K562 (cell line): Measurements from ENCODE around the gene ERBB4. TPM values are rescaled to one million over a fixed set of nuclear protein-coding genes. Genes with fewer than 3 reads are reported as not detected.

Experiments used
- ATAC-seq: fragments of 200-7000 bp; cut with Tn5 transposase; 3 replicates; pipeline ENCODE4 v1.9.1; 2020; ENCODE audit warnings: moderate library complexity
- BruUV-seq: library from RNA; stranded (reverse); fragments of 400-500 nt; replicated peaks from 2 replicates; lab custom pipeline; 2021; lab: Mats Ljungman, UMichigan
- CTCF ChIA-PET: fragments of 300-600 bp; formaldehyde crosslinking; extraction: SDS; loops from one replicate; lab custom pipeline; 2021; ENCODE audit warnings: low intra/inter-chr PET ratio; lab: Yijun Ruan, JAX
- POLR2A ChIA-PET: fragments of 300-600, 350-650 bp; sonication (Branson Sonifier 250); formaldehyde crosslinking; extraction: SDS; loops from one replicate; lab custom pipeline; 2021; ENCODE audit warnings: antibody characterized with exemption, inconsistent platforms; lab: Yijun Ruan, JAX
- DNase-seq, 4 experiments: peaks; one replicate each; pipeline versions ENCODE4 v3.0.0 to v3.0.0-alpha.2; 2011 to 2018; ENCODE audit warnings: low spot score in 3 of 4, mixed read lengths in 3 of 4; ENCODE audit errors: extremely low read depth in 1 of 4
- FAIRE-seq: peaks from 2 replicates; lab custom pipeline; 2011; peaks lifted over from hg19 to GRCh38; lab: Jason Lieb, UNC
- H2AFZ ChIP-seq: 2 replicates; pipeline ENCODE4 v1.6.0; 2011; ENCODE audit warnings: low read depth, low read length, control low read depth, inconsistent platforms
- H3K27ac ChIP-seq: fragments of 200-600 bp; 3 replicates; pipeline ENCODE4 v1.8.0; 2011; ENCODE audit warnings: low read depth, mild to moderate bottlenecking, control low read depth, inconsistent platforms, low read length, moderate library complexity, mixed read lengths; ENCODE audit errors: extremely low read depth
- H3K27me3 ChIP-seq, 2 experiments: fragments of 300-600 bp in 1 of 2; 2 replicates in 1 of 2; 3 replicates in 1 of 2; pipeline versions ENCODE4 v1.6.0 to v1.8.0; 2011; ENCODE audit warnings: inconsistent platforms in 2 of 2, low read length in 2 of 2, mild to moderate bottlenecking in 1 of 2, mixed read lengths in 1 of 2, moderate library complexity in 1 of 2; ENCODE audit not compliant: control insufficient read depth in 2 of 2, insufficient read depth in 2 of 2
- H3K36me3 ChIP-seq: fragments of 300-600 bp; 3 replicates; pipeline ENCODE4 v1.8.0; 2011; ENCODE audit warnings: mild to moderate bottlenecking, low read length, inconsistent platforms; ENCODE audit not compliant: control insufficient read depth, insufficient read depth
- H3K4me1 ChIP-seq, 2 experiments: fragments of 200-600 bp in 1 of 2; replicated peaks in 1 of 2; 2 replicates in 1 of 2; 3 replicates in 1 of 2; pipeline versions ENCODE4 v1.5.1 to v1.8.0; 2011; ENCODE audit warnings: inconsistent platforms in 2 of 2, low read length in 2 of 2, mild to moderate bottlenecking in 1 of 2, mixed read lengths in 1 of 2, moderate library complexity in 1 of 2; ENCODE audit not compliant: control insufficient read depth in 2 of 2, insufficient read depth in 2 of 2
- H3K4me2 ChIP-seq: 2 replicates; pipeline ENCODE4 v1.6.1; 2011; ENCODE audit warnings: low read length, control low read depth, inconsistent platforms, mixed read lengths; ENCODE audit not compliant: insufficient read depth
- H3K4me3 ChIP-seq: fragments of 200-600 bp; sonication (generic), shearing (Covaris generic); 2 replicates; pipeline ENCODE4 v1.5.1; 2016; ENCODE audit warnings: control low read depth, inconsistent platforms
- H3K79me2 ChIP-seq: fragments of 200-600 bp; 3 replicates; pipeline ENCODE4 v1.8.0; 2011; ENCODE audit warnings: low read length, inconsistent platforms; ENCODE audit not compliant: control insufficient read depth, insufficient read depth
- H3K9ac ChIP-seq, 2 experiments: 2 replicates each; pipeline versions ENCODE4 v1.6.0 to v1.6.1; 2011; ENCODE audit warnings: low read depth in 2 of 2, low read length in 2 of 2, control low read depth in 1 of 2, inconsistent platforms in 1 of 2, mild to moderate bottlenecking in 1 of 2, mixed read lengths in 1 of 2; ENCODE audit not compliant: insufficient read depth in 1 of 2
- H3K9me1 ChIP-seq: one replicate; pipeline ENCODE4 v1.6.0; 2011; ENCODE audit warnings: inconsistent platforms, mild to moderate bottlenecking, low read length, moderate library complexity; ENCODE audit not compliant: control insufficient read depth, insufficient read depth
- H3K9me3 ChIP-seq: replicated peaks from 2 replicates; pipeline ENCODE4 v1.5.1; 2011; ENCODE audit warnings: low read depth, low read length, inconsistent platforms; ENCODE audit not compliant: control insufficient read depth, insufficient read depth
- H4K20me1 ChIP-seq: replicated peaks from 2 replicates; pipeline ENCODE4 v1.6.1; 2011; ENCODE audit warnings: low read length, inconsistent platforms, mixed read lengths; ENCODE audit not compliant: control insufficient read depth, insufficient read depth
- BRD4 ChIP-seq: fragments of 200-600 bp; sonication (generic); IDR thresholded peaks from 2 replicates; pipeline ENCODE4 v1.6.1; 2017; ENCODE audit warnings: inconsistent platforms
- CBX2 ChIP-seq: fragments of 200-600 bp; sonication (generic); IDR thresholded peaks from one replicate; pipeline ENCODE4 v1.6.1; 2012; ENCODE audit warnings: mild to moderate bottlenecking, low read length, inconsistent platforms; ENCODE audit not compliant: insufficient read depth, poor library complexity, severe bottlenecking
- ETV1 ChIP-seq: fragments of 450-650 bp; conservative IDR thresholded peaks from 2 replicates; pipeline ENCODE4 v1.6.1; 2016; ENCODE audit warnings: missing genetic modification characterization, control low read depth, low read depth, missing compliant biosample characterization
- FOXP4 ChIP-seq: sonication (generic); formaldehyde crosslinking; IDR thresholded peaks from 2 replicates; pipeline ENCODE4 v1.8.0; 2022; ENCODE audit warnings: mild to moderate bottlenecking, missing genetic modification reagents, borderline replicate concordance
- HES1 ChIP-seq: fragments of 450-650 bp; IDR thresholded peaks from 2 replicates; pipeline ENCODE4 v1.6.1; 2016; ENCODE audit warnings: low read depth, mild to moderate bottlenecking, moderate library complexity
- HNRNPK ChIP-seq: fragments of 200-400 bp; formaldehyde crosslinking; IDR thresholded peaks from one replicate; pipeline ENCODE4 v1.6.1; 2018; ENCODE audit warnings: mild to moderate bottlenecking, low read depth, low read length; ENCODE audit not compliant: poor library complexity, severe bottlenecking
- MAFK ChIP-seq: IDR thresholded peaks from 2 replicates; pipeline ENCODE4 v1.6.1; 2011; ENCODE audit warnings: low read length, improper control_type of control experiment
- RBM17 ChIP-seq: fragments of 200-400 bp; formaldehyde crosslinking; IDR thresholded peaks from 2 replicates; pipeline ENCODE4 v1.6.1; 2017; ENCODE audit warnings: low read depth, mild to moderate bottlenecking, low read length, borderline replicate concordance
- SETDB1 ChIP-seq: IDR thresholded peaks from one replicate; pipeline ENCODE4 v1.6.1; 2012; ENCODE audit warnings: low read length, control low read depth, inconsistent platforms
- SMARCA5 ChIP-seq: fragments of 450-650 bp; IDR thresholded peaks from 2 replicates; pipeline ENCODE4 v1.6.1; 2016
- ZHX1 ChIP-seq: fragments of 150-350 bp; conservative IDR thresholded peaks from 2 replicates; pipeline ENCODE4 v1.6.1; 2014; ENCODE audit warnings: low read length
- ZNF143 ChIP-seq: sonication (generic); formaldehyde crosslinking; IDR thresholded peaks from 2 replicates; pipeline ENCODE4 v1.9.0; 2022; ENCODE audit warnings: mild to moderate bottlenecking, missing genetic modification reagents
- ZNF165 ChIP-seq: fragments of 250-450 bp; sonication (Bioruptor Pico); IDR thresholded peaks from 2 replicates; pipeline ENCODE4 v1.4.0; 2020; ENCODE audit warnings: borderline replicate concordance
- ZNF436 ChIP-seq: fragments of 250-450, 450-650 bp; sonication (Bioruptor Pico); formaldehyde crosslinking; IDR thresholded peaks from 2 replicates; pipeline ENCODE4 v1.7.0; 2020; ENCODE audit warnings: mild to moderate bottlenecking
- ZNF644 ChIP-seq: fragments of 200-800 bp; sonication (Bioruptor generic); IDR thresholded peaks from 2 replicates; pipeline ENCODE4 v1.6.1; 2016; ENCODE audit warnings: low read depth, missing genetic modification characterization, missing compliant biosample characterization
- WGBS: fragments of 100-300 bp; shearing (Covaris generic); methylation state at CpG from one replicate; pipeline ENCODE4 v1.1.6; 2016; ENCODE audit warnings: low coverage, mixed read lengths; ENCODE audit not compliant: insufficient coverage; ENCODE audit errors: missing lambda C conversion rate; 5-methylcytosine and 5-hydroxymethylcytosine counted together
- in situ Hi-C: fragments of 300-500 bp; cut with MboI; formaldehyde crosslinking; loops from 4 replicates; pipeline ENCODE4 v1.15.0; 2018; ENCODE audit warnings: inconsistent platforms, mixed read lengths
- intact Hi-C: fragments of 100-400 bp; cut with micrococcal nuclease; formaldehyde crosslinking; loops from 2 replicates; pipeline ENCODE4 v1.14.2; 2022
- polyA plus RNA-seq, 8 experiments: library from polyadenylated mRNA; depleted of rRNA in 4 of 8; stranded (reverse) in 5 of 8; unstranded in 3 of 8; fragments of >200 nt; fragmentation: Nextera tagmentation in 2 of 8; fragmentation: Illumina TruSeq in 1 of 8; extraction: Ambion mirVana in 2 of 8; extraction: Trizol in 1 of 8; gene quantifications; 2 replicates each; pipeline versions ENCODE4 v1.2.1 to v1.2.3, GENCODE V29; 2011 to 2014; ENCODE audit warnings: inconsistent platforms in 1 of 8, missing spikeins in 1 of 8
- total RNA-seq, 7 experiments: library from RNA; depleted of rRNA in 6 of 7; stranded (reverse); fragments of >200 nt in 6 of 7; fragmentation: Illumina TruSeq in 2 of 7; extraction: Trizol in 2 of 7; gene quantifications; 2 replicates each; pipeline versions ENCODE4 v1.2.1 to v1.2.3, GENCODE V29; 2011 to 2021; ENCODE audit warnings: low replicate concordance in 1 of 7

Gene ERBB4
- total and polyA plus RNA-seq, 9 of the 15 experiments (the other 6 are each of a cell fraction or from before 2014, with no cell fraction given), result not detected

GRCh38 chr2:212173331-212173730, 365.3 kb downstream of the ERBB4 start:
- FAIRE-seq (no peak), ATAC-seq (no peak), DNase-seq (no peak)
- intact Hi-C loops (no loop called here), in situ Hi-C loops (no loop called here)
- H3K79me2 ChIP-seq, result no peaks in the 10 kb centered on the region
- no peaks in the 10 kb centered on the region for H3K27me3 ChIP-seq
- no TSS peak for BruUV-seq
- H3K9ac ChIP-seq, result no peak overlapping the region
- 0% methylated on average over 1 of the region's 1 CpG for WGBS
- no peaks in the 10 kb centered on the region for H3K9me3 ChIP-seq
- no peak overlapping the region for H3K4me3 ChIP-seq
- no peak overlapping the region for H3K27ac ChIP-seq
- POLR2A ChIA-PET, result no interaction called here
- TF ChIP-seq CBX2, result no peak
- TF ChIP-seq FOXP4 (CRISPR knock-in tag), result no peak
- no peak for TF ChIP-seq HES1
- TF ChIP-seq HNRNPK, result no peak
- TF ChIP-seq ZNF436, result no peak
- no peak for TF ChIP-seq ZNF143 (CRISPR knock-in tag)
- TF ChIP-seq ETV1, result no peak
- no peak for TF ChIP-seq ZNF644 (tag)
- TF ChIP-seq RBM17, result no peak
- TF ChIP-seq SETDB1, result no peak
- TF ChIP-seq ZHX1, result no peak
- TF ChIP-seq SMARCA5, result no peak
- TF ChIP-seq MAFK, result no peak
- no peak for TF ChIP-seq ZNF165 (CRISPR knock-in tag)
- no peak for TF ChIP-seq BRD4
- H3K9me1 ChIP-seq, result no peaks in the 10 kb centered on the region
- no peaks in the 10 kb centered on the region for H4K20me1 ChIP-seq
- H3K36me3 ChIP-seq, result no peaks in the 10 kb centered on the region
- no peak overlapping the region for H3K4me2 ChIP-seq
- CTCF ChIA-PET, result no interaction called here
- no peak overlapping the region for H2AFZ ChIP-seq
- H3K4me1 ChIP-seq, result no peaks in the 10 kb centered on the region
